Activated CD4-positive, alpha-beta T cell treated with anti-CD3 and anti-CD28 coated beads, Interleukin-2, amount 50 U/mL, for 1 hour (primary cell): ENCODE data around the gene CDH23.

Experiments used
- DNase-seq: peaks from one replicate; pipeline ENCODE4 v3.0.0-alpha.2; 2020

CDH23 gene

DNA sequence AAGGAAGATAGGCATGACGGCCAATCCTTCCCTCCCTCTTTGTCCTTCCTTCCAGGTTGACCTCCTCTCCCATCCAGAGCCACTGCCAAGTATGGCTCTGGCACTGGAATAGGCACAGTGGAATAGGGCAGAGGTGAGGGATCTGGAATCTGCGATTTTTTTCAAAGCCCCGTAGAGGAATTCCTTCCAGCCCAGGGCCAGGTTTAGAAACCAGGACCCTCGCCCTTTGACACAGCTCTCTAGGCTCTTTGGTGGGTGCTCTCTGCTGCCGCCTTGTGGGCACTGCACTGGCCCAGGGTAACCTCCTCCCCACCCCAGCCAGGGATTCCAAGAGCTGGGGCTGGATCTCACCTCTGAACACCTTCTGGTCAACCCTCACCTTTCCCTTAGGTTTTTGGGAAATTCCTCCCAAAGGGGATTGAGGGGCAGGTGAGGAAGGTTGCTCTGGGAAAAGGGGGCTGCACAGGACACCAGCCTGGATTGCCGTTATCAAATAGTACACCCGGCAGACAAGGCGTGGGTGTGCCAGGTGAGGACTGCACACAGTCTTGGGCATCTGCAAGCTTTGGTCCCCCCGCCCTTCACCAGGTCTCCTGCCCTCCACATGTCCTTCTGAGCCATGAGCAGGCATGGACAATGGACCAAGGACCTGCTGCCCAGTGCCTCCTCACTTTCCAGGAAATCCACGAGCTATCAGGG lies 300.1 kb downstream of the CDH23 start:
- DNase-seq: peak; percentile 73

DNA sequence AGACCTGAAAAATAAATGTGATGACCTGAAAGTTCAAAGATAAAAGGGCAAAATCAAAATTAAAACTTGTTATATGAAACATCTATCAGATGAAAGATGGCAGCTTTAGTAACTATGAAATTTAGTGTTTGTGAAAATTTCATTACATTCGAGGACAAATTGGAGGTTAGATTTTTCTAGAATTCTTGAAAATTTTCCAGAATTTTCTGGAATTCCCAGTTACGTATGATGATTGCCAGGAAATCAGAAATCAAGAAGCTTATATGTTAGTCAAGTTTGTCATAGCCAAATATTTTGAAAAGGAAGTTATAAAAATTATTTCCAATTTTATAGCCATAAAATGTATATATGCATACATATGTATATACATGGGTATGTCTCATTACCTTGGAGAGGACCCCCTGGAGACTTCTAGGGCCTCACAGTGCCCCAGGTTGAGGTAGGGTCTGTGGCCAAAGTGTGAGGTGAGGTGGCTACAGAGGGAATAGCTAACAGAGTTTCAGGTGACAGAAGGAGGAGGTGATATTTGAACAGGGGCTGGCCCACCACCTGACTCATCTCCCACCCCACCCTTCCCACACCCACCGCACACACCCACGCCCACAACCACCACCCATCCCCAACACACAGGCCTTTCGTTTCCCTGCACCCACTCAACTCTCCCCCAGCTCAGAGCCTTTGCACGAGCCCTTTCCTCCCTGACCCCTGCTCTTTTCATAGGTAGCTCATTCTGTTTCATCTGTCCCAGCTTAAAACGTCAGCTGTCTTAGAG lies 301.4 kb downstream of the CDH23 start:
- DNase-seq: no peak

DNA sequence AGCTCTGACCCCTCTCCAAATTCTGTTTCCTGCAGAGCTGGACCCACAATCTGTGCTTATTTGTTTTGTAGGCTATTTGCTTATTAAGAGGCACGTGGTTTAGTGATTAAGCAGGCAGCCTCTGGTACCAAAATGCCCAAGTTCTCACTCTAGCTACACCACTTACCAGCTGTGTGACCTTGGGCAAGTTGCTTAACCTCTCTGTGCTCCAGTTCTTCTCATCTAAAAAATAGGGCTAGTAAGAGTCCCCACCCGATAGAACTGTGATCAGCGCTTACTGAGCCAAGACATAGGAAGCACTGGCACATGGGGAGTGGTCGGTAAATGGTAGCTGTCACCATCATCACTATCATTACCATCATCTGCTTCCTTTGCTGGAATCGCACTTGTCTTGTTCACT lies 302.0 kb downstream of the CDH23 start:
- no peak for DNase-seq

DNA sequence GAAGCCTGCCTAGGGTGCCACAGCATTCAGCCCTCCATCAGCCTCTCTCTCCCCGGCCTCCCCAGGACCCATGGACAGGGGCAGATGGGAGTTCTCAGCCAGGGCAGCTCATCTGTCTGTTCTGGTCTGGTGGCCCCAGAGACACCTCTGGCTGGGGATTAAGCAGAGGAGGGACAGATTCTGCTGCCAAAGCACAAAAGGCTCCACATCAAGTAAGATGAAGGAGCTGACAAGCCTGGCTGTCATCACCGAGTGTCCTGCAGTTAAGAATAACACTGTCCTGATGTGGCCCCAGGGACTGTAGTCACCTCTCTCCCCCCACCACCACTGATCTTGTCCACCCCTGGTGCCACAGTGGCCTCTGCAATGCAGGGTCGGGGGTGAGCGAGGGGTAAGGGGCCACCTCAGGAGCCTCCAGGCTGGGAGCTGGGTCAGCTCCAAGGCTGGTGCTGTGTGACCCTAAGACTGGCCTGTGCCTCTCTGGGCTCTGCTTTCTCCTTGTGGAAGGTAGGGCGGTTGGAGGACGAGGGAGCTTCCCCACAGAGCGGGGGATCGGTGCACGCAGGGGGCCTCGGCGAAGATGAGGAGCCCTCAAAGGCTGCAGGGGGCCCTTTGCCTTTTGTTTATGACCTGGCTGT lies 304.1 kb downstream of the CDH23 start:
- no peak for DNase-seq

DNA sequence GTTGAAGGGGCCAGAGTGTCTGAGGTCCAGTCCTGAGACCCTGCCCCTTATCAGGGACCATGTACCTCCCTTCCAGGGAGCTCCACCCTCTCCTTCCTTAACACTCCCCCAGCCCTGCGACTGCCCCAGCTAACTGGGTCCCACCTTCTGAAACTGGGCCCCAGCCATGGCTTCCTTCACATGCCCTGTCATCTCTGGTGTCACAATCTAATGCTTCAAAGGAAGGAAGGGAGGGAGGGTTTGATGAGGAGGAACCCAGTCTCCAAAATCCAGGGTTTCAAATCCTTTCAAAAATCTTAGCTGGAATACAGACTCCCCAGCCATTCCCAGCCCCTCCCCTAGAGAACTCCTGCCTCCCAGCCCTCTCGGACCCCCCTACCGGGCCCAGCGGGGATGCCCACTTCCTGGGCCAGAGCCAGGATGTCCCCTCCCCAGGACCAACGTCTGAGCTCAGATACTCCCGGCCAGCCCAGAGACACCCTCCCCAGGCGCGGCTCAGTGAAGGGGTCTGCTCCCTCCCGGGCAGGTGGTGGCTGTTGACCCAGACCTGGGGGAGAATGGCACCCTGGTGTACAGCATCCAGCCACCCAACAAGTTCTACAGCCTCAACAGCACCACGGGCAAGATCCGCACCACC lies 304.9 kb downstream of the CDH23 start:
- DNase-seq: no peak

DNA sequence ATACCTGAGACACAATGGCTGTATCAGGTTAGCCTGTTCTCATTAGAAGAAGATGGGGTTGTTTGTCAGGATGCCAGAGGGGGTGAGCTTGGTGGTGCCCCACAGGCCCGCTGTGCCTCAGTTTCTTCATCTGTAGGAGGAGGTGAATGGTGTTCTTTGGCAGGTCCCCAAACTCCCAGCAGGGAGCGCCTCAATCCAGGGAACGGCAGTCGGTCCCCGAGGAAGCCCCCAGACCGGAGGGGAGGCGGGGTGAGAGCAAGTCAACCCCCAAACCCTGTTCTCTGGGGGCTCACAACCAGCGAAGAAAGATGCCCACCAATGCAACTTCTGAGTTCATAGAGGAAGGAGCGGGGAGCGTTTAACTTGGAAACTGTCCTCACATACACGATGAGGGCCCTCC lies 306.9 kb downstream of the CDH23 start:
- no peak for DNase-seq

DNA sequence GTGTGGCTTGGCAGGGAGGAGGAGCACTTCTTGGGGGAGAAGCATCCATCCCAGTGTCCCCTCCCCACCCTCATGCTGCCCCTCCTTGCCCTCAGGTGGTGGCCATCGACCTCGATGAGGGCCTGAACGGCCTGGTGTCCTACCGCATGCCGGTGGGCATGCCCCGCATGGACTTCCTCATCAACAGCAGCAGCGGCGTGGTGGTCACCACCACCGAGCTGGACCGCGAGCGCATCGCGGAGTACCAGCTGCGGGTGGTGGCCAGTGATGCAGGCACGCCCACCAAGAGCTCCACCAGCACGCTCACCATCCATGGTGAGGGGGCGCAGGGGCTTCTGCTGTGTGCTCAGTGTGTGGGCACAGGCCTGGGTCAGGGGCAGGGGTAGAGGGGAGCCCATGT lies 308.1 kb downstream of the CDH23 start:
- no peak for DNase-seq

DNA sequence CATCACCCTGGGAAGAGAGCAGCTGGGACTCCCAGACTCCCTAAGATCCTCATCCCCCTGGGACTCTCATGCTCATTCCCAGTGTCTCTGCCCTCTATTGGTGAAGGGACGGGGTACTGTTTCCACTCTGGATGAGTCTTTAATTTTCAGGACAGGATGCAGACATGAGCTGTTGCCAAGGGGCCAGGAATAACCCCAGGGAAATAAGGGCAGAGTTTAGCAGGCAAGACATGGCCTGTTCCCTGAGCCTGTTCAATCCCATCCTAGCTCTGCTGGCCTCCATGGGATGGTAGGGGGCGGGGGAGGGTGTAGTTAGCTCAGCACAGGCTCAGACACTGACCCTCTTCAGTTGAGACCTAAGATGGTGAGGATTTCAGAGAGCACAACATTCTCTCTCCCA lies 308.9 kb downstream of the CDH23 start:
- no peak for DNase-seq

DNA sequence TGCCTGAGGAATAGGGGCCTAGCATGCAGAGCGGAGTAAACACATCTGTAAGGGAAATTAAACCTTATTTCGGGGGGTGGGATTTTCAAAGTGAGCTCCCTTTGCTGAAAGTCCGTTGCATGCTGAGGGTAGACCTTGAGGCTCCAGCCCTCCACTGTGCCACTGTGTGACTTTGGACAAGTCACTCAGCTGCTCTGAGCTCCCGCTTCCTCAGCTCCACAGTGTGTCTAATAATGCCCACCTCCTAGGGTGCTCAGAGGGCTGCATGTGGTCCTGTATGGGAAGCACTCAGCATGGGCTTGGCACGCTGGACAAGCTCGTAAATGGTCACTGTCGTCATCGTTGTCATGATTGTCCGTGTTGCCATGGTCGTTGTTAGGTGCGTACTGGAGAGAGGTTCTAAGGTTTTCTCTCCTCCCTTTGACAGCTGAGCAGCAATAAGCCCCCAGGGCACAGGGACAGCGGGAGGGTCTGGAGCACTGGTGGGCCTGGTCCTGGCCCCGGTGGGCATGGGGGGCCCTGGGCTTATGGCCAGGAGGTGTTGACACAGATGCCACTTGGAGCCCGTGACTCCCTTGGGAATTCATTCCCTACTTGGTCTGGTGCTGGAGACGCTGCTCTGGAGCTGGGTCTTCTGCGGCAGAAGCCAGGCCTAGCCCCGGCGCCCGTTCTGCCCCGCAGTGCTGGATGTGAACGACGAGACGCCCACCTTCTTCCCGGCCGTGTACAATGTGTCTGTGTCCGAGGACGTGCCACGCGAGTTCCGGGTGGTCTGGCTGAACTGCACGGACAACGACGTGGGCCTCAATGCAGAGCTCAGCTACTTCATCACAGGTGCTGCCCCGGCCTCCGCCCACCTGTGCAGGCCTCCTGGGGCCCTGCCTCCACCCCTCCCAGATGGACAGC lies 309.7 kb downstream of the CDH23 start:
- no peak for DNase-seq

DNA sequence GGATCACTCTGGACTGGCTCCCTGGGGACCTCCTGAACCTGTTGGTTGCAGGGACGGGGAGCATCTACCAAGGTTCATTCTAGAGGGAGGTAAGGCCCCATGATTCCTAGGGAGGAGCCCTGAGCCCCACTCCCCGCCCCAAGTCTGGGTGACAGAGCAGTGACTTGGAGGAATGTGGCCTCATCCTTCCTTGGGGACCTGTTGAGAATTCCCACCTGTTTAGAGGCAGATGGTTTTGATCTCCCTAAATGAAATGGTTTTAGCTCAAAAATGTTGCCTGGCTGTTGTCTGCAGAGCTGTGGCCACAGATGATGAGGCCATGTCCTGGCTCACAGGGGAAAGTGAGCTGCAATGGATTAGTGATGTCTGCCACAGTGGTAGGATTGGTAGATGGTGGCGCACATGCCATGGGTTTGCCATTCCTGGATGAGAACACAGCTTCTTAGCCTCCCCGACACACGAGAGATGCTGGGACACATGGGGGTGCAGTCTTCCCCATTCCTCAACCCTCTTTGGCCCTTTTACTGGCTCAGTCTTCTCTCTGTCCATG lies 310.6 kb downstream of the CDH23 start:
- DNase-seq: no peak

DNA sequence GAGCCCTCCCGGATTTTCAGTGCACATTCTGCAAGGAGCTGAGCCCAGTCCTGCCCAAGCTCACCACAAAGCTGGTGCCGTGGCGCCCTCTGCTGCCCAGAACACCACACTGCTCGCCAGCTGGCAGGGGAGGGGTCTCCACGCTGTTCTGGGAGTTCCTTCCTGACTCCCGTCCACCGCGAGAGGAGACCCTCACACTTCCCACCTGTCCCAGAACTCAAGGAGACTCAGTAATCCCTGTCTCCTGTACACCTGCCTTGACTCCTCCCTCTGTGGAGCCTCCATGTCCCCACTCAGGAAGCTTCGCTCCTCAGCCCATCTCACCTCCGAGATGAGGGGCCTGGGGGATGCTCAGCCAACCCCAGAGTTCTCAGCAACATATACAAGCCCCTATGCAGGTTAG lies 311.6 kb downstream of the CDH23 start:
- DNase-seq: peak; percentile 67

DNA sequence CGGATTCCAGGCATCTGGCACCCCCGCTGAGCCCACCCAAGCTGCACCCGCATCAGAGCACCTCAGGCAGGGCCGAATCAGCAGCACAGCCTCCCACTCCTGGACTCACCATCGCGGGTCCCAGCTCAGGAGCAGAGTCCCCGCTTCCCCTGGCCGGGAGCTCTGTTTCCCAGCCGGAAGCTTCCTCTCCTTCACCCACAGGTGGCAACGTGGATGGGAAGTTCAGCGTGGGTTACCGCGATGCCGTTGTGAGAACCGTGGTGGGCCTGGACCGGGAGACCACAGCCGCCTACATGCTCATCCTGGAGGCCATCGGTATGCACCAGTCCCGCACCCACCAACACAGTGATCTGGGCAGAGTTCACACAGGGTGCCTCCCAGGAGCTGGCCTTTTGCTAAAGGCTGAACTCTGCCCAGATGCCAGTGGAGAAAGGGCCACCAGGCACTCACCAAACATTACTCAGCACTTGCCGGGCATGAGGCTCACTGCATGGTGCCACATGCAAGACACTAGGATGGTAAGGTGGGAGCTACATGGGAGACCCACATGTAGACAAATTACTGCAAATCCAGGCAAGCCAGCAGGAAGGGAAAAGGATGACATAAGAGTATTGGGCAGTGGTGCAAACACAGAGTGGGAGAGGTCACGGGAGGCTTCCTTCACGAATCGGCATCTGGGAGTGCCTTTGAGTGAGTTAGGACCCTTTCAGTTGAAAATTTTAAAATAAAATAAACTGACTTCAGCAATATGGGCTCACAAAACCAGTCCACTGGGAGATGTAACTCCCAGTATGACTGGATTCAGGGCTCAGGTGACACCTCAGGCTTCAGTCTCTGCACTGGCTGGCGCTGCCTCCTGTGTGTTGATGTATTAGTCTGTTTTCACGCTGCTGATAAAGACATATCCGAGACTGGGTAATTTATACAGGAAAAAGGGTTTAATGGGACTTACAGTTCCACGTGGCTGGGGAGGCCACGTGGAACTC lies 312.5 kb downstream of the CDH23 start:
- DNase-seq: no peak

DNA sequence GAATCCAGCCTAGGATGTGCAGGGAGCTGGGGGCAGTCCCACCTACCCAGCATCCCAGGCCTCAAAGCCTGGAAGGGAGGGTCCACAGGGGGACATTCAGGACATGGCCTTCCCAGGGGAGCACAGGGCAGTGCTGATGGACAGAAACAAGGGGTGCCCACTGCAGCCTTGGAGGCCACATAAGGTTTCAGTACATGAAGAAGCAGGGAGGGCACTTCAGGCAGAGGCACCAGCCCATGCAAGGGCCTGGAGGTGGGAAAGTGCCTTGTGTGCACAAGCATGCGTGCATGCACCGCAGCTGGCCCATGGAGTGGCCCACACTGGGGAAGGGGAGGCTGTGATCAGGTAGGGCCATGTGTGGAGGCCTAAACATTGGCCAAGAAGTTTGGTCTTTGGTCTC lies 313.8 kb downstream of the CDH23 start:
- DNase-seq: no peak

DNA sequence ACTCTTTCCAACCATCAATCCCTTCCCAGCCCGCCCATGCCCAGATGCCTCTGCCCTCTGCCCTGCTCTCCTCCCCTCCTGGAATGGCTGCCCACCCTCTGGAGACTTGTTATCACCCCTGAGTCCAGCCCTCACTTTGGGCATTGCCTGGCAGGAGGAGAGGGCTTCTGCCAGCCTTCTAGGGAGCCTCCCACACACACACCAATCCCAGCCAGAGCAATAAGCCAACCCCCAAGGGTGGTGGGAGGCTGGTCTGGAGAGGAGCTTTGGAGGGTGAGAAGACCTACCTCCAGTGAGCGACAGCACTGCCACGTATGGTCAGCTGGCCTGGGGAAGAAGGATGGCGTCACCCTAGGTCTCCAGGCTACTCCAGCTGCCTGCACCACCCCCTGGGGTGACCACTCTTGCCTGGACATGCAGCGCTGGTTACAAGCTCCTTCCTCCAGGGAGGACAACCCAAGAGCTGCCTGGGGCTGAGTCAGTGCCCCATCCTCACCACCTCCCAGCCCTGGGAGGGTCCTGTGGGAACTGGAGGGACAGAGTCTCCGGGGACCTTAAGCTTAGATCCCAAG lies 314.4 kb downstream of the CDH23 start:
- no peak for DNase-seq

DNA sequence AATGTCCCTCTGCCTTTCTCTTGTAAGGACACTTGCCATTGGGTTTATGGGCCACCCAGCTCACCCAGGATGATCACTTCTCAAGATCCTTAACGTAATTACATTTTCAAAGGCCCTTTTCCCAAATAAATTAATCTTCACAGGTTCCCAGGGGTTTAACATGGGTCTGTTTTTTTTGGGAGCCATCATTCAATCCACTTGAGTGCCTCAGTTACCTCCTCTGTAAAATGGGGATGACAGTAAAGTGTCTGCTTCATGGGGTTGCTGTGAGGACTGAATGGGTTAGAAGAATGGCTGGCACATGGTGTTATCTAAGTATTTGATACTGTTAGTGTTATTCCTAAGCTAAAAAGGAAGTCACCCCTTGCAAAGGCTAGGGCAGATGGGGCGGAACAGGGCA lies 315.4 kb downstream of the CDH23 start:
- no peak for DNase-seq

DNA sequence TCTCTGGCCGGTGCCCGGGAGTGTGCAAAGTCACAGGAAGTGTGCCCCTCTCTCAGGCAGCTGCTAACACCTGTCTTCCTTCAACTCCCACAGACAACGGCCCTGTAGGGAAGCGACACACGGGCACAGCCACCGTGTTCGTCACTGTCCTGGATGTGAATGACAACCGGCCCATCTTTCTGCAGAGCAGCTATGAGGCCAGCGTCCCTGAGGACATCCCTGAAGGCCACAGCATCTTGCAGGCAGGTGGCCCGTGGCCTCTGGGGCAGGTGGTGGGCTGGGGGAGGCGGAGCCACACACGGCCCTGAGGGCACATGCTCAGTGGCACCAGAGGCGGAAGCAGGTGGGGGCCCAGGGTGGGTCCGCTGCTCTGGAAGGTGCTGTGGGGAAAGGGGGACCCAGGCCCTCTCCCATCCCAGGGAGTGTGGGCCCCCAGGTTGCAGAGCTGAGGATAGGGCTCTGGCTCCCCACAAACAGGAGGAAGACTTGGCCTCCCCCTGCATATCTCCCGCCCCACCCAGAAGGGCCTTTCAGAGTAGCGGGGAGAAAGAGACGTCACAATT lies 315.9 kb downstream of the CDH23 start:
- no peak for DNase-seq

DNA sequence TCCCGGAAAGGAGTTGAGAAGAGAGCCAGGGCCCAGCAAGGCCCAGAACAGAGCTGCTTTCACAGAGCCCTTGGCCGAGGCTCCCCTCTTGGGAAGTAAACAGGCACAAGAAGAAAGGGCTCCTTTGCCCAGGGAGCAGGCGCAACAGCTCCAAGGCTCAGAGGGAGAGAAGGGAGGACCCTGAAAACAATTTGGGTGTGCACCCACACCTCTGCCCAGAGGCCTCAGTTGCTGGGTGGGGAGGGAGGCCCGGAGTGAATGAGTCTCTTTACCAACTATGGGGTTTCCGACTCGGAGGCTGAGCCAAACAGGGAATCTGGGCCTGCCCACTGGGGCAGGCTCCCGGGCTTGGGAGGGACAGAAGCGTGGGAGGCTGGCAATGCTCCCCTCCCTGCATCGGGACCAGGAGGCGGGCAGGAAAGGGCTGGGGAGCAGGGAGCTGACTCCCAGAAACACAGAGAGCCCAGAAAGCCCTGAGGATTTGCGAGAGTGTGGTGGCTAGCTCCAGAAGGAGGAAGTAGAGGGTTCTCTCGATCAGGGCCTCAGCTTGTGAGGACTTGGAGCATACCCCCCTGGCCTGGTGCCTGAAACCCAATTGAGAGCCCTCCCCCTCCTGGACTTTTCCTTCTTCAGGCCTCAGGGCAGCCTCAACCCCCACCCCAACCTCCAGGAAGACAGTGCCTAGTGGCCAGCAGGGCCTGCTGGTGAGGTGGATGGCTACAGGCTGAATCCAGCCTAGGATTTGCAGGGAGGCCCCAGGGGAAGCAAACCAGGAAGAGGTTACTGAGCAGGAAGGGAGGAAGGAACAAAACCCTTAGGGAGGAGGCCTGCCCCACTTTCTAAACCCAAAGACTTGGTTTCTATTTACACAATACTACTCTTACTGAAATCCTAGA lies 316.7 kb downstream of the CDH23 start:
- no peak for DNase-seq

DNA sequence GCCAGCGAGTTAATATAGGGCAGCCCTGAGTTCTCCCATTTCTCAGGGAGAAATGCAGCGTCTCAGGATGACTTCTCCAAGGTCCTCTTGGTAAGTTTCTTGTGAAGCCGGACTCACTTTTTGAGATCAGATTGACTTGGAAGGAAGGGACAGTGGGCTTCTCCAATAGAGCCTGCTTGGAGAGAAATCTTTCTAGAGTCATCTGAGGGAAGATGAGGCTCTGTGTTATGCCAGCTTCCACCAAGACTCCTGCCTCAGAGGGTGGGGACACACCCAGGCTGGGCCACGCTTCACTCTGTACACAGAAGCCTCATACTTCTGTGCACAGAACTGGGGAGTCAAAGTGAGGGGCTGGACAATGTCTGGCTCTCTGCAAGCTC lies 317.3 kb downstream of the CDH23 start:
- DNase-seq: no peak

DNA sequence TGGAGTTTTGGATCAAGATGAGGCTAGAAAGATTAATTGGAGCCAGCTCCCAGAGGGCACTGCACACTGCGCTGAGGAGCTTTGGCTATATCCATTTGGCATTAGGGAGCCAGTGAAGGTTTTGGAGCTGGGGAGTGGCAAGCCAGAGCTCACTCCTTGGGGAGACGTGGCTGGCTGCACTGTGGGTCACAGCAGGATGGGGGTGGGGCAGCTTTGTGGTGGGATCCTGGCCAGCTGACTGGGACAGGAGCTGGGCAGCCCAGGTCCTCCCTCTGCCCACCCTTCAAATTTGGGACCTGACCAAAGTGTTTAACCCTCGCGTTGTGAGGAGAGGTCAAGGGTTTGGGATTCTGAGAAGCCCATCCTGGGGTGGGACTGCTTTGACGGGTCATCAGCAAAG lies 317.9 kb downstream of the CDH23 start:
- DNase-seq: no peak
